ENCODE results near the gene PDE4D.
"Not testable (repeated sequence)": the region's sequence is repeated elsewhere in the genome, so short reads cannot be mapped to it uniquely, and the experiment has no call there.

The PDE4D gene

DNA sequence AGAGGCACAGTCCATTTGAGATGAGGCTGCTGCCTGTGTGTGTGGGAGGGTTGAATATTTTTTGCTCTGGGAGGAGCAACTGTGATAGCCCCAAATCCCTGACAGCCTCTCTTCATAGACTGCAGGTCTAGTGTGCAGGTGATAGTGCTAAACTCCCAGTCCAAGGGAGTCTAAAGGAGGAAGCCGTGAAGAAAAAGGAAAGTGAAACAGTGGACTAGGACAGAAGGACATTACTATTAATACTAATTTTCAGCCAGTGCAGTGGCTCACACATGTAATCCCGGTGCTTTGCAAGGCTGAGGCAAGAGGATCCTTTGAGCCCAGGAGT, 295.0 kb downstream of the PDE4D start:
- DNase-seq (ENCODE audit: low read depth), result no peak
- TF ChIP-seq, protein P1, sequence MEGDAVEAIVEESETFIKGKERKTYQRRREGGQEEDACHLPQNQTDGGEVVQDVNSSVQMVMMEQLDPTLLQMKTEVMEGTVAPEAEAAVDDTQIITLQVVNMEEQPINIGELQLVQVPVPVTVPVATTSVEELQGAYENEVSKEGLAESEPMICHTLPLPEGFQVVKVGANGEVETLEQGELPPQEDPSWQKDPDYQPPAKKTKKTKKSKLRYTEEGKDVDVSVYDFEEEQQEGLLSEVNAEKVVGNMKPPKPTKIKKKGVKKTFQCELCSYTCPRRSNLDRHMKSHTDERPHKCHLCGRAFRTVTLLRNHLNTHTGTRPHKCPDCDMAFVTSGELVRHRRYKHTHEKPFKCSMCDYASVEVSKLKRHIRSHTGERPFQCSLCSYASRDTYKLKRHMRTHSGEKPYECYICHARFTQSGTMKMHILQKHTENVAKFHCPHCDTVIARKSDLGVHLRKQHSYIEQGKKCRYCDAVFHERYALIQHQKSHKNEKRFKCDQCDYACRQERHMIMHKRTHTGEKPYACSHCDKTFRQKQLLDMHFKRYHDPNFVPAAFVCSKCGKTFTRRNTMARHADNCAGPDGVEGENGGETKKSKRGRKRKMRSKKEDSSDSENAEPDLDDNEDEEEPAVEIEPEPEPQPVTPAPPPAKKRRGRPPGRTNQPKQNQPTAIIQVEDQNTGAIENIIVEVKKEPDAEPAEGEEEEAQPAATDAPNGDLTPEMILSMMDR (conservative IDR thresholded peaks at IDR 0.05; ENCODE audit: control insufficient read depth, insufficient read depth, low read depth, low read length), result no peak
- H3K4me3 ChIP-seq (ENCODE audit: control insufficient read depth, low read depth, low read length), result no peak overlapping the region

DNA sequence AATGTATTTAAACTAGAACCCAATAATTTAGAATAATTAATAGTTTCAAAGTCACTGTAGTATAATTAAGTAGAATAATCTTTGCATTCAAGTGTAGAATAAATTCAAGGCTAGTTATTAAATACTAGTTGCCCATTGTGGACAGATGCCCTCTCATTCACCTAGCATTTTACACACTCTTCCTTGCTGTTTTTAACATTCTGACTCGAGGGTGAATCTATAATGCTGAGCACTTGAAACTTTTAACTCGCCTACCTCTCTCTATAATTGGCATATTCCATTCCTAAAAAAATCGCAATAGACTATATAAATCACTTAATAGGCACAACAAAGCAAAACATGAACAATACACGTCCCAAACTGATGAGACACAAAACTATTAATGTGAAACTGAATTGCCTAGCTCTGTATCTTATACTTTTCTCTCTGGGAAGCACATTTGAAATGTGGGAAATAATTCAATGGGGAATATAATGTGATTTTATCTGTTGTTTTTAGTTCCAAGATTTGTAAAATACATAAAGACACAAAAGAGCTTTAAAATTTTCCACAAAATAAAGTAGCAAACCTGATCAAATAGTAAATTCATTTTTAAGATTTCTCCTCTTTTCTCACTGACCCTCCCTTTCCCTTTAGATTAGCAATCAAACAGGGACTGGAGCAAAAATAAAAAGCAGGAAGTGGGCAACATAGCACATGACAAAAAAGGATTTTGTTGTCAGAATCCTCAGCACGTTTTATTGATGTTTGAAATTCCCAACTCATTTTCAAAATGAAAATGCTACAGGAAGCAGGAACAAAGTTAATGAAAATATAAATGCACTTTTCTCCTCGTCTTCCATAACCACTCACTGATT, 295.6 kb downstream of the PDE4D start:
- H3K4me3 ChIP-seq (ENCODE audit: control insufficient read depth, low read depth, low read length), result no peak overlapping the region
- DNase-seq (ENCODE audit: low read depth), result no peak

DNA sequence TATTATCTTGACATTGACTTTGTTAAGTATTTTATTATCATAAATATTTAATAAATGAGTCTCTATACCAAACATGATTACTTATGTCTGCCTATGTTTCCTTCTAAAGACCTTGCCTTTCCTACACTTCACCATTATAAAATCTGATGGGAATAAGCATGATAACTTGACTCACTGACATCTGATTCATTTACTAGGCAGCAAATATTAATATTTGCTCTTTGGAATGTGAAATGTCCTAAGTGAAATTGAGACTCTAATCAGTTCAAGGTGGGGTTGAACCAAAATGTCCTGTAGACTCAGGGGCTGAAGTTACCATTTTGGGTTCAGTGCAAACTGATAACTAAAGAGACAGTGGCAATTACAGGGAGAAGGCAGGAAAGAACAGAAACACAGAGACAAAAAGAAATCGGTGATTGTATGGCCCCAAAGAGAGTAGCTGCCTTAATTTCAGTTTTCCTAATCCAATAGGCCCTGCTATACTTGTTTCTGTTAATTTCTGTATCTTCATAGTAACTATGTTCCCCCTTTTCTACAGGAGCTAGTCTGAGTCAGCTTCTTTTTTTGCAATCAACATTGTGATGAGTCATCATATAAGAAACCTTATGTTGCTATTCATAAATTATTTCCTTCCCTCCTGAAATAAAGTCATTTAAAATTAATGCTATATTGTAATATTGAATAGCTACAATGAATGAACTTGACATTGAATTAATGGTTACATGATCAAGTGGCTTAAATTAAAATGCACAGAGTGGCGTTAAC, 296.8 kb downstream of the PDE4D start:
- TF ChIP-seq, protein P1 (conservative IDR thresholded peaks at IDR 0.05; ENCODE audit: control insufficient read depth, insufficient read depth, low read depth, low read length), result no peak
- H3K4me3 ChIP-seq (ENCODE audit: control insufficient read depth, low read depth, low read length), result no peak overlapping the region
- DNase-seq (ENCODE audit: low read depth), result peak; percentile 72

More for the DNA sequence above, 295.6 kb downstream of the PDE4D start:
- TF ChIP-seq, protein P1 (conservative IDR thresholded peaks at IDR 0.05; ENCODE audit: control insufficient read depth, insufficient read depth, low read depth, low read length), result no peak

DNA sequence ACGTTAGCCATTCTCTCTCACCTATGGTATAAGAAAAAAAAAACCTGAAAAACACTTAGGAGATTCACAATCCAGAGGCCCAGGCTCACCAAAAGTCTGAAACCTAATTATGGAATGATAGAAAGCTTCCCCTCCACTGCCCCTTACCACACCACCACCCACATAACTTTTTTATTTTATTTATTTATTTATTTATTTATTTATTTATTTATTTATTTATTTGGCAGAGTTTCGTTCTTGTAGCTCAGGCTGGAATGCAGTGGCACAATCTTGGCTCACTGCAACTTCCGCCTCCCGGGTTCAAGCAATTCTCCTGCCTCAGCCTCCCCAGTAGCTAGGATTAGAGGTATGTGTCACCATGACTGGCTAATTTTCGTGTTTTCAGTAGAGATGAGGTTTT, 299.4 kb downstream of the PDE4D start:
- not testable (repeated sequence) for DNase-seq (ENCODE audit: low read depth); H3K4me3 ChIP-seq (ENCODE audit: control insufficient read depth, low read depth, low read length)

DNA sequence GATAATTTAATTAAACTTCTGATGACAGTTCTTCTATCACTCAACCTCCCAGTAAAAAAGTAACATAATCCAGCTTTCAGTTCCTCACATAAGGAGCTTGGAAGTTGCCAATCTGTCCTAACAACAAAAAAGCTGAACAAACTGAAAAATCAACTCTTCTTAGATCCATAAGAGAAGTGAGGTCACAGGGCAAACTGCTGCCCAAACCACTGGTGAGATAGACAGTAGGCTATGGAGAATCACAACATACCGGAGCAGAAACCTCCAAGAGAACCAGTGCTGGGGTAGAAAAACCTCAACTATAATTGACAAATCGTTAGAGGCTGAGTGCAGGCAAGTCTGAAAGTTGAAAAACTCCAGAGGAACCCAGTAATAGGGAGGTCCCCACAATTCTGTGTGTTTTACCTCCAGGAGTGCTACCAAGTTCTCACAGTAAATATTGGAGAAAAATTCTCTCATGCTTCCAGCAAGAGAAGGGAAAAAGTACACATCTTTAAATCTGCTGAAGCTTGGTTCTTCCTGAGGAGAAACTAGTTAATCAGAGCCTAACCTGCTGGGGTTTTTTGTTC, 300.0 kb downstream of the PDE4D start:
- TF ChIP-seq, protein P1 (conservative IDR thresholded peaks at IDR 0.05; ENCODE audit: control insufficient read depth, insufficient read depth, low read depth, low read length), result no peak
- DNase-seq (ENCODE audit: low read depth), result no peak
- H3K4me3 ChIP-seq (ENCODE audit: control insufficient read depth, low read depth, low read length), result no peak overlapping the region

DNA sequence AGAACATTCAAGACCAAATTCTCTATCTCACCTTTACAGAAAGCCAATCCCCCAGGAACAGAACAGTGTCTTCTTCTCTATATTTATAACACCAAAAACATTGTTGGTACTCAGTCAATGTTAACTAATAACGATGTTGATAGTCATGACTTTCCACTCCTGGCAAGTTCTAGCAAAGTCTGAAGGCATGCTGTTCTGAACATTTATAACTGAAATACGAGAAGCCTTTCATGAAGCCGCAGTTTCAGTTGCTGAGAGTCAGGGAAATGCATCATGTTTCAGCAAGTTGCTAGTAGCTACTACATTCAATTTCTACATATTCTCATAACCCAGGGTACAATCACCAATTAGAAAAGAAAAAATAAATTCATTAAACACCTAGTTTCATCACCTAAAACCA, 301.4 kb downstream of the PDE4D start:
- TF ChIP-seq, protein P1 (conservative IDR thresholded peaks at IDR 0.05; ENCODE audit: control insufficient read depth, insufficient read depth, low read depth, low read length), result no peak
- H3K4me3 ChIP-seq (ENCODE audit: control insufficient read depth, low read depth, low read length), result no peak overlapping the region
- DNase-seq (ENCODE audit: low read depth), result peak; percentile 51

DNA sequence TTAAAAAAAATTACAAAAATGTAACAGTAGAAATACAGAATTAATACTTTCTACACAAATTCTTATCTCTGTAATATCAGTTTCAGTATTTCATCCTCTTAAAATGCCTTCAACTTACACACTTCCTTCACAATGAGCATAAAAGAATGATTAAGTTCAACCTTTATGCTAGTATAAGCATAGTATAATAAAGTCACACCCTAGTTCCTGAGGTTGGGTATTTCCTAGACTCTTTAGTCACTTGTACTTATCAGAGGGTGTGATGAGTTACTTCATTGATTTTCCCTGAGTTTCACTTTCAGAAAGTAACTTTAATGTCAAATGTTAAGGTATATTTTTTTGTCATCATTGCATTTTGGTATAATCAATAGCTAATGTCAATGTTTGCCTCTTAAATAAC, 302.4 kb downstream of the PDE4D start:
- no peak for DNase-seq (ENCODE audit: low read depth)
- TF ChIP-seq, protein P1 (conservative IDR thresholded peaks at IDR 0.05; ENCODE audit: control insufficient read depth, insufficient read depth, low read depth, low read length), result no peak
- H3K4me3 ChIP-seq (ENCODE audit: control insufficient read depth, low read depth, low read length), result no peak overlapping the region
